ENCODE data around the gene GPC3. TPM values are rescaled to one million over a fixed set of nuclear protein-coding genes. Genes with fewer than 3 reads are reported as not detected.

GPC3 gene
- total RNA-seq, 4 donors from 2014 or later = 0.82 to 4.9 (median 1.8) TPM

DNA sequence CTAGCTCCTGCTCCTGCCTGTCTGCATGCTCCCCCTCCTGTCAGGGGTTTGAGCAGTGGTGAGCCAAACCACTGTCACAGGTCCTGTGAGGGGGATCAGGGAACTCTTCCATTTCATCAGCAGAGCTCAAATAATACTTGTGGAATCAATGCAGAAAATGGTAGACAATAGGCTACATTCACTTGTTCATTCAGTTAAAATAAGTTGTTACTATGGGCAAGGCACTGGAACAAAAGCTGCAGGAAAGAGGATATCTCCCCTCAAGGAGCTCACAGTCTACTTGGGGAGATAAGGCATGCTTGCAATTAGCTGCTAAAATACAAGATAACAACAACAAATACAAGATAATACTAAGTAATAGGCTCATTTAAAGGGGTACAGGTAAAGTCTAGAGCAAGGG lies 117.1 kb downstream of the GPC3 start:
- TF ChIP-seq CTCF (IDR thresholded peaks at IDR 0.05) (no peak), POLR2A (IDR thresholded peaks at IDR 0.05) (no peak), EP300 (IDR thresholded peaks at IDR 0.05; ENCODE audit: low read depth) (no peak), POLR2AphosphoS5 (IDR thresholded peaks at IDR 0.05) (no peak)
- H3K9me3 ChIP-seq = no peaks in the 10 kb centered on the region
- no peaks in the 10 kb centered on the region for H3K27me3 ChIP-seq
- H3K27ac ChIP-seq = no peak overlapping the region
- in situ Hi-C loops (cut with MboI; ENCODE audit: low pct_ligation_motif_present in 1 of 4, low pct_unique_long_range_greater_than_20kb in 1 of 4, low sequenced_read_pairs in 3 of 4) = no loop called here
- no peaks in the 10 kb centered on the region for H3K4me1 ChIP-seq
- H3K36me3 ChIP-seq = no peaks in the 10 kb centered on the region
- H3K4me3 ChIP-seq = no peak overlapping the region
- intact Hi-C loops (cut with DNase I; ENCODE audit: low total_unique reads) = no loop called here
- no peak for DNase-seq

- in situ Hi-C loops (cut with MboI; ENCODE audit: low pct_ligation_motif_present in 1 of 4, low pct_unique_long_range_greater_than_20kb in 1 of 4, low sequenced_read_pairs in 3 of 4) (no loop called here), intact Hi-C loops (cut with DNase I; ENCODE audit: low total_unique reads) (no loop called here)
- H3K4me1 ChIP-seq = no peaks in the 10 kb centered on the region
- no peak overlapping the region for H3K4me3 ChIP-seq
- WGBS, 2 donors (ENCODE audit: low coverage in 1 of 2) = 45% methylated on average over 3 of the region's 3 CpGs; no CpG with 5 or more reads in 1 of the 2 donors
- no peaks in the 10 kb centered on the region for H3K9me3 ChIP-seq
- H3K27ac ChIP-seq = no peak overlapping the region
- TF ChIP-seq POLR2AphosphoS5 (IDR thresholded peaks at IDR 0.05) = no peak
- TF ChIP-seq CTCF (IDR thresholded peaks at IDR 0.05) = no peak
- no peak for TF ChIP-seq POLR2A (IDR thresholded peaks at IDR 0.05)
- TF ChIP-seq EP300 (IDR thresholded peaks at IDR 0.05; ENCODE audit: low read depth) = no peak
- H3K36me3 ChIP-seq = no peaks in the 10 kb centered on the region
- DNase-seq = no peak
- H3K27me3 ChIP-seq = no peaks in the 10 kb centered on the region
Measured at GRCh38 chrX:133865761-133866471, 119.5 kb downstream of the GPC3 start.

- TF ChIP-seq POLR2A (IDR thresholded peaks at IDR 0.05) (no peak), POLR2AphosphoS5 (IDR thresholded peaks at IDR 0.05) (no peak), CTCF (IDR thresholded peaks at IDR 0.05) (no peak)
- WGBS, 2 donors (ENCODE audit: low coverage in 1 of 2) = 87% methylated on average over 2 of the region's 2 CpGs; no CpG with 5 or more reads in 1 of the 2 donors
- in situ Hi-C loops (cut with MboI; ENCODE audit: low pct_ligation_motif_present in 1 of 4, low pct_unique_long_range_greater_than_20kb in 1 of 4, low sequenced_read_pairs in 3 of 4) (no loop called here), intact Hi-C loops (cut with DNase I; ENCODE audit: low total_unique reads) (no loop called here)
- Histone ChIP-seq H3K27ac (no peak overlapping the region), H3K4me3 (no peak overlapping the region), H3K27me3 (no peaks in the 10 kb centered on the region), H3K4me1 (no peaks in the 10 kb centered on the region), H3K9me3 (no peaks in the 10 kb centered on the region), H3K36me3 (no peaks in the 10 kb centered on the region)
- no peak for DNase-seq
Measured at GRCh38 chrX:133864236-133864635, 121.2 kb downstream of the GPC3 start.

DNA sequence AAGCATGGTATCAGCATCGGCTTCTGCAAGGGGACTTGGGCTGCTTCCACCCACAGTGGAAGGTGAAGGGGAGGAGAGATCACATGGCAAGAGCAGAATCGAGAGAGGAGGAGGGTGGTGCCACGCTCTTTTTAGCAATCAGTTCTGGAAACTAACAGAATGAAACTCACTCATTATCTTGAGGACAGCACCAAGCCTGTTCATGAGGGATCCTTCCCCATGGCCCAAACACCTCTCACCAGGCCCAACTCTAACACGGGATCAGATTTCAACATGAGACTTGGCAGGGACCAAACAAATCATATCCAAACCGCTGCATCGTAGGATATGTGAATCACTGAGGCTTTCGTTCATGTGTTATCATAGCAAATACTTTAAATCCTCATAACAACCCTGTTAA lies 125.5 kb downstream of the GPC3 start:
- in situ Hi-C loops (cut with MboI; ENCODE audit: low pct_ligation_motif_present in 1 of 4, low pct_unique_long_range_greater_than_20kb in 1 of 4, low sequenced_read_pairs in 3 of 4) = no loop called here
- Histone ChIP-seq H3K36me3 (no peaks in the 10 kb centered on the region), H3K27ac (no peak overlapping the region), H3K9me3 (no peaks in the 10 kb centered on the region), H3K27me3 (no peaks in the 10 kb centered on the region), H3K4me3 (no peak overlapping the region), H3K4me1 (no peaks in the 10 kb centered on the region)
- DNase-seq = no peak
- TF ChIP-seq EP300 (IDR thresholded peaks at IDR 0.05; ENCODE audit: low read depth) = no peak
- TF ChIP-seq CTCF (IDR thresholded peaks at IDR 0.05) = no peak
- TF ChIP-seq POLR2A (IDR thresholded peaks at IDR 0.05) = no peak
- TF ChIP-seq POLR2AphosphoS5 (IDR thresholded peaks at IDR 0.05) = no peak
- WGBS, 2 donors (ENCODE audit: low coverage in 1 of 2) = 76 to 87% methylated on average over 3 to 7 of the region's 7 CpGs
- intact Hi-C loops (cut with DNase I; ENCODE audit: low total_unique reads) = no loop called here
